ENCODE data around the gene NSMF. TPM values are rescaled to one million over a fixed set of nuclear protein-coding genes. Genes with fewer than 3 reads are reported as not detected.

Gene NSMF
- total RNA-seq, 1 donor from 2014 or later = 231 TPM

DNA sequence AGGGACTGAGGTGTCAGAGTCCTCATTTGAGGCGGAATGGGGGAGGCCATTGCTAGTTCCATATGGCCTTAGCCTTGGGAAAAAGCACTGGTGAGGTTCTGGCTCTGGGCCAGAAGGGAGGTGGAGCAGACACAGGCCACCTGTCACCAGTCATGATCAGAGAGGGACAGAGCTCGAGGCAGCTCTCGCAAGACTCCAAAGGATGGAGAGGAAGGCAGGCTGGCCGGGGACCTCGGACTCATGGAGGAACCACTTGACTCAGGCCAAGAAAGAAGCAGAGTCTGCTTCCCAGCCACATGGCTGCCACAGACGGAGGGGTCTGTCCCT lies 29.2 kb upstream of the NSMF start:
- no peak overlapping the region for H3K4me3 ChIP-seq
- no peak overlapping the region for H3K27ac ChIP-seq
- H3K27me3 ChIP-seq = no peaks in the 10 kb centered on the region
- intact Hi-C loops (cut with DNase I) = no loop called here
- H3K36me3 ChIP-seq = peaks cover 0 to 12% of the 10 kb centered on the region in 2 donors
- H3K4me1 ChIP-seq = no peaks in the 10 kb centered on the region
- TF ChIP-seq, protein P1, sequence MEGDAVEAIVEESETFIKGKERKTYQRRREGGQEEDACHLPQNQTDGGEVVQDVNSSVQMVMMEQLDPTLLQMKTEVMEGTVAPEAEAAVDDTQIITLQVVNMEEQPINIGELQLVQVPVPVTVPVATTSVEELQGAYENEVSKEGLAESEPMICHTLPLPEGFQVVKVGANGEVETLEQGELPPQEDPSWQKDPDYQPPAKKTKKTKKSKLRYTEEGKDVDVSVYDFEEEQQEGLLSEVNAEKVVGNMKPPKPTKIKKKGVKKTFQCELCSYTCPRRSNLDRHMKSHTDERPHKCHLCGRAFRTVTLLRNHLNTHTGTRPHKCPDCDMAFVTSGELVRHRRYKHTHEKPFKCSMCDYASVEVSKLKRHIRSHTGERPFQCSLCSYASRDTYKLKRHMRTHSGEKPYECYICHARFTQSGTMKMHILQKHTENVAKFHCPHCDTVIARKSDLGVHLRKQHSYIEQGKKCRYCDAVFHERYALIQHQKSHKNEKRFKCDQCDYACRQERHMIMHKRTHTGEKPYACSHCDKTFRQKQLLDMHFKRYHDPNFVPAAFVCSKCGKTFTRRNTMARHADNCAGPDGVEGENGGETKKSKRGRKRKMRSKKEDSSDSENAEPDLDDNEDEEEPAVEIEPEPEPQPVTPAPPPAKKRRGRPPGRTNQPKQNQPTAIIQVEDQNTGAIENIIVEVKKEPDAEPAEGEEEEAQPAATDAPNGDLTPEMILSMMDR (IDR thresholded peaks at IDR 0.05) = no peak
- no peaks in the 10 kb centered on the region for H3K9me3 ChIP-seq
- DNase-seq (ENCODE audit: low spot score in 2 of 2) = no peak

DNA sequence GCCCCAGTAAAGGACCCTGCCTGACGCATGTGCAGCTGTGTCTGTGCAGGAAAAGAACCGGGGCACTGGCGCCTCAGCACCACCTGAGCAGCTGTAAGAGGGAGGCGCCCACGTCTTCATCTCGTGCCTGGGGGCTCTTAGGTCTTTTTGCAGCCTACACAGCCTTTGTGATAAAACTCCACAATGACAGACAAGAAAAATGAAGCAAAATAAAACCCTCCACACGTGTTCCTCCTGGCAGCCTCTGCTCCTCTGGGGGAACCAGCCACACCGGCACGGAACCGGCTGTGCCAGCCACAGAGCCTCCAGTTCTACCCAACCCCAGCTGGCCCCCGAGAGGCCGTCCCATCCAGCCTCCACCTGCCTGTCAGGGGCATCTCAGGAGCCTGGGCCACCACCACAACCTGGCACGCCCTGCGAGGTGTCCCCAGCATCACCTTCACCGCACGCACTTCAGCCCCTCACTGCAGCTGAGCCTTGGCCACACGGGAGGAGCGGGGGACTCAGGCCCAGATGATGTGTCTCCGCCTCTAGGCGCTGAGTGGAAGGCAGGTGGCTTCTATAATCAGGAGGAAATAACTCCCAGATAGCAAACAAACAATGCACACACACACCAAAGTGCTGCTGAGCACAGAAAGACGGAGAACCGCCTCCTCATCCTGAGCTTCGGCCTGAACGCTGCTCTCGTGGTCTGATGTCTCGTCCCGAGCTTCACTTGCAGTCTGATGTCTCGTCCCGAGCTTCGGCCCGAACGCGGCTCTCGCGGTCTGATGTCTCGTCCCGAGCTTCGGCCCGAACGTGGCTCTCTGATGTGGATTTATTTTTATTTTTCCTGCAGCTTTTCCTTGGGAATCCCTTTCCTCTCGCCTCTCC lies 28.6 kb upstream of the NSMF start:
- TF ChIP-seq, protein P1 (IDR thresholded peaks at IDR 0.05) = no peak
- H3K4me3 ChIP-seq = no peak overlapping the region
- intact Hi-C loops (cut with DNase I) = no loop called here
- H3K9me3 ChIP-seq = no peaks in the 10 kb centered on the region
- no peak overlapping the region for H3K27ac ChIP-seq
- H3K36me3 ChIP-seq = peaks cover 0 to 12% of the 10 kb centered on the region in 2 donors
- H3K27me3 ChIP-seq = no peaks in the 10 kb centered on the region
- H3K4me1 ChIP-seq = no peaks in the 10 kb centered on the region
- no peak for DNase-seq (ENCODE audit: low spot score in 2 of 2)

DNA sequence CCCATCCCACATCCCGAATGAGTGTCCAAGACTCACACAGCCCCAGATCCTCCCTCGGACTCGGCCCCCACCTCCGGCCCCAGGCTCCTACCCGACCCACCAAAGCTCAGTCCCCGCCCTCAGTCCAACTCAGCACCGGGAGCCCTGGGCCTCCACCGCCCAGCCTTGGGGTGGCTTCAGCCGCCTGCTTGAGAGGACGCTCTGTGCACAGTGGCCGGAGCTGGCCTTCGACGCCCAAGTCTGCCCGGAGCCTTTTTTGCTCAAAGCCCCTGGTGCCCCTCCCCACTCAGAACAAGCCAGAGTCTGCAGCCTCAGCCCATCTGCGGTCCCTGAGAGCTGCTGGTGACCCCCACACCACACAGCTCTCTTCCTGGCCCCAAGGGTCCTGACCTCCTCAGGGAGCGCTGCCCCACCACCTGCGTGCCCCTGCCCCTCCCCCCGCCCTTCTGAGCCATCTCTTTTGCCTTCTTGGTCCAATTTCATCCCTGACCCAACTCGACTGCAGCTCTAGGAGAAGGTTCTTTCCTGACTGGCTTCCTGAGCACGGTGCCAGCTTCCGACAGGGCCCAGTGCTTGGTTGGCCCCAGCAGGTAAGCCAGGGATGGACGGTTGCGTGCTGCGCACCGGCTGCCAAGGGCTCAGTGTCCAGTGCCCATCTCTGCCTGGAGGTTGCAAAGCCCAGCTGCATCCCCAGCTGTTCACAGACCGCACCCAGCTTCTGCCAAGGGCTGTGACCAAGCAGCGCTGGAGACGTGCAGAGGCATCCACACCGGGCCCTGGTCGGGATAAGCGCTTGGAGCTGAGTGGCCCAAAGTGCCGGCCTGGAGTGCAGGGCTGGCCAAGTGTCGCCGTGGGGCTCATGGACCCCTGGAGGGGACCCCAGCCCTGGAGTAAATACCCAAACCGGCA lies 27.7 kb upstream of the NSMF start:
- intact Hi-C loops (cut with DNase I) = no loop called here
- no peaks in the 10 kb centered on the region for H3K9me3 ChIP-seq
- H3K4me1 ChIP-seq = no peaks in the 10 kb centered on the region
- no peak for DNase-seq (ENCODE audit: low spot score in 2 of 2)
- H3K27ac ChIP-seq = no peak overlapping the region
- no peak overlapping the region for H3K4me3 ChIP-seq
- TF ChIP-seq, protein P1 (IDR thresholded peaks at IDR 0.05) = no peak
- H3K36me3 ChIP-seq = peaks cover 0 to 12% of the 10 kb centered on the region in 2 donors
- no peaks in the 10 kb centered on the region for H3K27me3 ChIP-seq

DNA sequence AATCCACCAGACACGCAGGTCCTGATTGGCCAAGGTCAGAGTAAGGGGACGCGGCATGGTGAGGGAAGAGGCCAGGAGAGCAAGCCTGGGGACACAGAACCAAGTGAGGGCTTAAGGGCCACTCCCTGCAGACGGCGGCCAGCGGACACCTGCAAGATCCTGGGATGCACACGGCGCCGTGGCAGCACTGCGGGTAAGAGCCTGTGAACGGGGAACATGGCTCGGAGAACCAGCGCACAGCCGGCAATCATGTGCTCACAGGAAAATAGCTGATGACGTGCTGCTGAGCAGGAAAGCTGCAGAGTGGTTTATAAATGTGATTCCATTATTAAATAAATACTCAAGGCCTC lies 27.0 kb upstream of the NSMF start:
- Histone ChIP-seq H3K27me3 (no peaks in the 10 kb centered on the region), H3K4me3 (no peak overlapping the region), H3K4me1 (no peaks in the 10 kb centered on the region), H3K9me3 (no peaks in the 10 kb centered on the region), H3K36me3 (peaks cover 0 to 12% of the 10 kb centered on the region in 2 donors), H3K27ac (no peak overlapping the region)
- no peak for DNase-seq (ENCODE audit: low spot score in 2 of 2)
- intact Hi-C loops (cut with DNase I) = no loop called here
- TF ChIP-seq, protein P1 (IDR thresholded peaks at IDR 0.05) = no peak

DNA sequence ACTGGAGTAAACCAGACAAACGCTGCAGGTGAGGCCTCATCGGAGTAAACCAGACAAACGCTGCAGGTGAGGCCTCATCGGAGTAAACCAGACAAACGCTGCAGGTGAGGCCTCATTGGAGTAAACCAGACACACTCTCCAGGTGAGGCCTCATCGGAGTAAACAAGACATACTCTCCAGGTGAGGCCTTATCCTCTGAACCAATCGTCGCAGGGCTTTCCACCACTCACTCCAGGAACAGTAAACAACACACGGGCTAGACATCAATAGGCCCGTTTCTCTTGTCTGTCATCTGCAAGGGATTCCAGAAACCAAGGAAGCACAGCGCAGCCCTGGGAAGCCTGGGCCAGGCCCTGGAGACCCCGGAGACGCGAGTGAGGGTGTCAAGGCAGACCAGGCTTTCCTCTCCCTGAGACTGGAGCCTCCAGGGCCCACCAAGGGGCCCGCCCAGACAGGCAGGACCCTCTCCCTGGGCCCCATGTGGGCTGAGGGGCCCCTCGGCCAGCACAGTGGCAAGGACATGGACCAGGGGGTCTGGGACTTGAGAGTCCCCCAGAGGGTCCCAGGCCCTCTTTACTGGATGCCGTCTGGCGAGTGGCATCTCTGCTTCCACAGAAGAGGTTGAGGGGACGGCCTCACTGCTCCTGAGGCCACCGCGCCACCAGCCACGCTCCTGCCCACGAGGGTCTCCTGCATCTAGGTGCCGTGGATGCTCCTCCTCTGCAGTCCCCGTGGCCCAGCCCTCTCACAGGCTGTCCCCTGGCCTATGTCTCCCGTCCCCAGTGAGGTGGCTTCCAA lies 26.4 kb upstream of the NSMF start:
- no peaks in the 10 kb centered on the region for H3K27me3 ChIP-seq
- H3K36me3 ChIP-seq = peaks cover 0 to 7% of the 10 kb centered on the region in 2 donors
- DNase-seq (ENCODE audit: low spot score in 2 of 2) = no peak
- no peak overlapping the region for H3K27ac ChIP-seq
- H3K4me3 ChIP-seq = no peak overlapping the region
- H3K4me1 ChIP-seq = no peaks in the 10 kb centered on the region
- TF ChIP-seq, protein P1 (IDR thresholded peaks at IDR 0.05) = no peak
- no peaks in the 10 kb centered on the region for H3K9me3 ChIP-seq
- intact Hi-C loops (cut with DNase I) = no loop called here
